Endometrial microvascular endothelial cells (primary cell): ENCODE results near the gene C16orf54. TPM values are rescaled to one million over a fixed set of nuclear protein-coding genes. Genes with fewer than 3 reads are reported as not detected.
"Not testable (repeated sequence)": the region's sequence is repeated elsewhere in the genome, so short reads cannot be mapped to it uniquely, and the experiment has no call there.

Source experiments
- in situ Hi-C: cut with HindIII; loops from 2 replicates; pipeline ENCODE4 v1.10.0; 2017; ENCODE audit warnings: low sequenced_read_pairs, low pct_unique_long_range_greater_than_20kb; ENCODE audit errors: inconsistent ontology term
- total RNA-seq: library from RNA; depleted of rRNA; stranded (reverse); fragments of >200 nt; gene quantifications from one replicate; pipeline ENCODE4 v1.2.3, GENCODE V29; 2015; ENCODE audit errors: inconsistent ontology term

Gene C16orf54
- total RNA-seq, 1 donor from 2014 or later, result not detected

DNA sequence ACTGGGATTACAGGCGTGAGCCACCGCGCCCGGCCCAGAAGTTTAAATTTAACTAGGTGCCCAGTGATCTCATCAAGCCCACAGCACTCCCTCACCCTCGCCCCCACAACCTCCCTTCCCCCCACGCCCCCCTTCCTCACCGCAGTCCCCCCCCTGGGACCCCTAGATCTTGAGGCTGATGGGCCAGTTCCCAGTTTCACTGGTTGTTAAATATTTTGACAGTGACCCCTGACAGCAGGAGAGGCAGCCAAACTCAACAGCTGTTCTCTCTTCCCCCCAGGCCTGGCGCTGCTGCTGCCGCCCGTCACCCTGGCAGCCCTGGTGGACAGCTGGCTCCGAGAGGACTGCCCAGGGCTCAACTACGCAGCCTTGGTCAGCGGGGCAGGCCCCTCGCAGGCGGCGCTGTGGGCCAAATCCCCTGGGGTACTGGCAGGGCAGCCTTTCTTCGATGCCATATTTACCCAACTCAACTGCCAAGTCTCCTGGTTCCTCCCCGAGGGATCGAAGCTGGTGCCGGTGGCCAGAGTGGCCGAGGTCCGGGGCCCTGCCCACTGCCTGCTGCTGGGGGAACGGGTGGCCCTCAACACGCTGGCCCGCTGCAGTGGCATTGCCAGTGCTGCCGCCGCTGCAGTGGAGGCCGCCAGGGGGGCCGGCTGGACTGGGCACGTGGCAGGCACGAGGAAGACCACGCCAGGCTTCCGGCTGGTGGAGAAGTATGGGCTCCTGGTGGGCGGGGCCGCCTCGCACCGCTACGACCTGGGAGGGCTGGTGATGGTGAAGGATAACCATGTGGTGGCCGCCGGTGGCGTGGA is 51.2 kb downstream of the C16orf54 start:
- in situ Hi-C loops, result no loop called here

DNA sequence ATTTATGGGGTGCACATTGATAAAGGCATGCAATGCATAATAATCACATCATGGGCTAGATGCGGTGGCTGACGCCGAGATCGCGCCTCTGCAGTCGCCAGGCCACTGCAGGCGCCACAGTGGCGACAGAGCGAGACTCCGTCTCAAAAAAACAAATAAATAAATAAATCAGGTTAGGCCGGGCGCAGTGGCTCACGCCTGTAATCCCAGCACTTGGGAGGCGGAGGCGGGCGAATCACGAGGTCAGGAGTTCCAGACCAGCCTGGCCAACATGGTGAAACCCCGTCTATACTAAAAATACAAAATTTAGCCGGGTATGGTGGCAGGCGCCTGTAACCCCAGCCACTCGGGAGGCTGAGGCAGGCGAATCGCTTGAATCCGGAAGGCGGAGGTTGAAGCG is 53.2 kb downstream of the C16orf54 start:
- in situ Hi-C loops, result not testable (repeated sequence)

Other genes with a start within 250 kb of the C16orf54 start
- 5.0 TPM for gene NPIPB12, start 239.6 kb downstream of the C16orf54 start, total RNA-seq
- not detected for gene SPN, start 82.7 kb downstream of the C16orf54 start, total RNA-seq
- gene QPRT, start 66.8 kb downstream of the C16orf54 start, total RNA-seq, result not detected
- not detected for gene ZG16, start 32.3 kb upstream of the C16orf54 start, total RNA-seq
- 98.0 TPM for gene KIF22, start 44.8 kb upstream of the C16orf54 start, total RNA-seq
- 179 TPM for gene MAZ, start 60.5 kb upstream of the C16orf54 start, total RNA-seq
- gene PRRT2, start 66.2 kb upstream of the C16orf54 start, total RNA-seq, result not detected
- gene PAGR1, start 70.2 kb upstream of the C16orf54 start, total RNA-seq, result 36.8 TPM
- 416 TPM for gene MVP, start 74.5 kb upstream of the C16orf54 start, total RNA-seq
- 105 TPM for gene CDIPT, start 117.2 kb upstream of the C16orf54 start, total RNA-seq
- gene SEZ6L2, start 153.6 kb upstream of the C16orf54 start, total RNA-seq, result 0.37 TPM
- gene ASPHD1, start 154.5 kb upstream of the C16orf54 start, total RNA-seq, result not detected
- gene KCTD13, start 180.2 kb upstream of the C16orf54 start, total RNA-seq, result 4.2 TPM
- 150 TPM for gene TMEM219, start 216.1 kb upstream of the C16orf54 start, total RNA-seq
- 87.5 TPM for gene TAOK2, start 227.9 kb upstream of the C16orf54 start, total RNA-seq
- 9.7 TPM for gene HIRIP3, start 249.6 kb upstream of the C16orf54 start, total RNA-seq